CD4-positive, alpha-beta T cell (primary cell): ENCODE measurements around the gene HMCN1. TPM values are rescaled to one million over a fixed set of nuclear protein-coding genes. Genes with fewer than 3 reads are reported as not detected.

Experiments
- ATAC-seq: fragments of 200-7000 bp; cut with Tn5 transposase; one replicate; pipeline ENCODE4 v1.10.0; 2022; ENCODE audit warnings: mild to moderate bottlenecking; ENCODE audit not compliant: poor library complexity
- CTCF ChIA-PET: fragments of 350-600 bp; sonication (Branson Sonifier 250); formaldehyde crosslinking; loops from one replicate; lab custom pipeline; 2021; ENCODE audit warnings: antibody characterized with exemption, inconsistent platforms; lab: Charles Lee
- POLR2A ChIA-PET: fragments of 350-600 bp; sonication (Branson Sonifier 250); formaldehyde crosslinking; loops from one replicate; lab custom pipeline; 2021; ENCODE audit warnings: antibody characterized with exemption, inconsistent platforms; lab: Charles Lee
- DNase-seq, 14 experiments: peaks; one replicate each; pipeline ENCODE4 v3.0.0-alpha.2; 2013 to 2020; ENCODE audit warnings: mixed read lengths in 2 of 14
- H3K27ac ChIP-seq, 2 donors: one replicate each; pipeline versions ENCODE4 v1.5.1 to v1.7.0; 2013; ENCODE audit warnings: low read length in 2 of 2, low read depth in 1 of 2, mild to moderate bottlenecking in 1 of 2
- H3K27me3 ChIP-seq, 2 experiments: 1 replicate in 1 of 2; 2 replicates in 1 of 2; pipeline versions ENCODE4 v1.6.1 to v1.7.0; 2013; ENCODE audit warnings: low read length in 2 of 2, control low read depth in 1 of 2, mild to moderate bottlenecking in 1 of 2, moderate library complexity in 1 of 2; ENCODE audit not compliant: insufficient read depth in 2 of 2, control insufficient read depth in 1 of 2
- H3K36me3 ChIP-seq: one replicate; pipeline ENCODE4 v1.6.1; 2013; ENCODE audit warnings: low read length, control low read depth; ENCODE audit not compliant: insufficient read depth
- H3K4me1 ChIP-seq: one replicate; pipeline ENCODE4 v1.6.1; 2013; ENCODE audit warnings: low read length, control low read depth; ENCODE audit not compliant: insufficient read depth
- H3K4me3 ChIP-seq: one replicate; pipeline ENCODE4 v1.5.1; 2013; ENCODE audit warnings: mild to moderate bottlenecking, low read length, moderate library complexity
- H3K9me3 ChIP-seq, 2 experiments: 1 replicate in 1 of 2; 2 replicates in 1 of 2; pipeline versions ENCODE4 v1.6.1 to v1.7.0; 2013; ENCODE audit warnings: low read length in 2 of 2, mild to moderate bottlenecking in 2 of 2, control low read depth in 1 of 2, moderate library complexity in 1 of 2; ENCODE audit not compliant: control insufficient read depth in 1 of 2, insufficient read depth in 1 of 2
- H3K27ac Mint-ChIP-seq: one replicate; pipeline ENCODE4 v1.8.0; 2020; ENCODE audit warnings: mixed read lengths
- H3K27me3 Mint-ChIP-seq: one replicate; pipeline ENCODE4 v1.8.0; 2021; ENCODE audit warnings: mixed read lengths
- H3K36me3 Mint-ChIP-seq: one replicate; pipeline ENCODE4 v1.8.0; 2021; ENCODE audit warnings: low read depth, mixed read lengths
- H3K4me1 Mint-ChIP-seq: one replicate; pipeline ENCODE4 v1.8.0; 2021; ENCODE audit warnings: low read depth, mixed read lengths
- H3K4me3 Mint-ChIP-seq: one replicate; pipeline ENCODE4 v1.8.0; 2020; ENCODE audit warnings: mild to moderate bottlenecking, mixed read lengths
- H3K9me3 Mint-ChIP-seq: one replicate; pipeline ENCODE4 v1.8.0; 2020; ENCODE audit warnings: mixed read lengths
- CTCF ChIP-seq: fragments of 200-600 bp; IDR thresholded peaks from one replicate; pipeline ENCODE4 v1.8.0; 2022; ENCODE audit warnings: antibody characterized with exemption, mild to moderate bottlenecking
- intact Hi-C, 2 experiments: fragments of 100-400 bp; cut with DNase I in 1 of 2; cut with micrococcal nuclease in 1 of 2; formaldehyde crosslinking; loops; one replicate each; pipeline versions ENCODE4 v1.15.1 to v1.9.0; 2023 to 2025; cut with DNase I, micrococcal nuclease
- total RNA-seq, 174 experiments: library from RNA in 2 of 174; stranded (reverse) in 2 of 174; gene quantifications; one replicate each; pipeline ENCODE4 v1.2.3 and lab custom pipeline; 2021 to 2026

HMCN1 gene
- total RNA-seq, 2 experiments from 2014 or later, result 0.14 TPM

GRCh38 chr1:185906186-185906585, 172.0 kb downstream of the HMCN1 start:
- Mint-ChIP-seq H3K27ac (no peak overlapping the region), H3K4me3 (no peak overlapping the region), H3K4me1 (no peaks in the 10 kb centered on the region), H3K36me3 (no peaks in the 10 kb centered on the region), H3K27me3 (no peaks in the 10 kb centered on the region), H3K9me3 (no peaks in the 10 kb centered on the region)
- ChIA-PET POLR2A (no interaction called here), CTCF (no interaction called here)
- peaks cover 0 to 4% of the 10 kb centered on the region in 2 experiments for H3K27me3 ChIP-seq
- no peak for ATAC-seq
- no peak for TF ChIP-seq CTCF
- intact Hi-C loops, result no loop called here
- no peaks in the 10 kb centered on the region for H3K36me3 ChIP-seq
- no peak overlapping the region for H3K27ac ChIP-seq
- H3K9me3 ChIP-seq, result no peaks in the 10 kb centered on the region
- DNase-seq, result no peak
- no peaks in the 10 kb centered on the region for H3K4me1 ChIP-seq
- no peak overlapping the region for H3K4me3 ChIP-seq

GRCh38 chr1:185907246-185907645, 173.1 kb downstream of the HMCN1 start:
- DNase-seq (no peak), ATAC-seq (no peak)
- ChIA-PET CTCF (no interaction called here), POLR2A (no interaction called here)
- H3K36me3 Mint-ChIP-seq, result no peaks in the 10 kb centered on the region
- H3K9me3 Mint-ChIP-seq, result no peaks in the 10 kb centered on the region
- Histone ChIP-seq H3K4me1 (no peaks in the 10 kb centered on the region), H3K36me3 (no peaks in the 10 kb centered on the region), H3K9me3 (no peaks in the 10 kb centered on the region), H3K27ac (no peak overlapping the region), H3K27me3 (peaks cover 0 to 4% of the 10 kb centered on the region in 2 experiments), H3K4me3 (no peak overlapping the region)
- no peak overlapping the region for H3K27ac Mint-ChIP-seq
- H3K27me3 Mint-ChIP-seq, result no peaks in the 10 kb centered on the region
- H3K4me1 Mint-ChIP-seq, result no peaks in the 10 kb centered on the region
- H3K4me3 Mint-ChIP-seq, result no peak overlapping the region
- intact Hi-C loops, result no loop called here
- no peak for TF ChIP-seq CTCF

- no peak for TF ChIP-seq CTCF
- Mint-ChIP-seq H3K4me3 (no peak overlapping the region), H3K36me3 (no peaks in the 10 kb centered on the region), H3K27ac (no peak overlapping the region), H3K4me1 (no peaks in the 10 kb centered on the region), H3K9me3 (no peaks in the 10 kb centered on the region), H3K27me3 (no peaks in the 10 kb centered on the region)
- Histone ChIP-seq H3K4me1 (no peaks in the 10 kb centered on the region), H3K27me3 (no peaks in the 10 kb centered on the region), H3K27ac (no peak overlapping the region), H3K9me3 (no peaks in the 10 kb centered on the region), H3K36me3 (no peaks in the 10 kb centered on the region), H3K4me3 (no peak overlapping the region)
- intact Hi-C loops, result no loop called here
- ChIA-PET CTCF (no interaction called here), POLR2A (no interaction called here)
- ATAC-seq (no peak), DNase-seq (no peak)
Observed at GRCh38 chr1:185911978-185912377, 177.8 kb downstream of the HMCN1 start.
